Dermis lymphatic vessel endothelial cell (primary cell): Measurements from ENCODE around the gene GSN. TPM values are rescaled to one million over a fixed set of nuclear protein-coding genes. Genes with fewer than 3 reads are reported as not detected.

Experiments
- total RNA-seq: library from RNA; depleted of rRNA; stranded (reverse); fragments of >200 nt; gene quantifications from 2 replicates; pipeline ENCODE4 v1.2.1, GENCODE V29; 2014

The GSN gene
- total RNA-seq: 305 and 426 TPM in 2 replicates

DNA sequence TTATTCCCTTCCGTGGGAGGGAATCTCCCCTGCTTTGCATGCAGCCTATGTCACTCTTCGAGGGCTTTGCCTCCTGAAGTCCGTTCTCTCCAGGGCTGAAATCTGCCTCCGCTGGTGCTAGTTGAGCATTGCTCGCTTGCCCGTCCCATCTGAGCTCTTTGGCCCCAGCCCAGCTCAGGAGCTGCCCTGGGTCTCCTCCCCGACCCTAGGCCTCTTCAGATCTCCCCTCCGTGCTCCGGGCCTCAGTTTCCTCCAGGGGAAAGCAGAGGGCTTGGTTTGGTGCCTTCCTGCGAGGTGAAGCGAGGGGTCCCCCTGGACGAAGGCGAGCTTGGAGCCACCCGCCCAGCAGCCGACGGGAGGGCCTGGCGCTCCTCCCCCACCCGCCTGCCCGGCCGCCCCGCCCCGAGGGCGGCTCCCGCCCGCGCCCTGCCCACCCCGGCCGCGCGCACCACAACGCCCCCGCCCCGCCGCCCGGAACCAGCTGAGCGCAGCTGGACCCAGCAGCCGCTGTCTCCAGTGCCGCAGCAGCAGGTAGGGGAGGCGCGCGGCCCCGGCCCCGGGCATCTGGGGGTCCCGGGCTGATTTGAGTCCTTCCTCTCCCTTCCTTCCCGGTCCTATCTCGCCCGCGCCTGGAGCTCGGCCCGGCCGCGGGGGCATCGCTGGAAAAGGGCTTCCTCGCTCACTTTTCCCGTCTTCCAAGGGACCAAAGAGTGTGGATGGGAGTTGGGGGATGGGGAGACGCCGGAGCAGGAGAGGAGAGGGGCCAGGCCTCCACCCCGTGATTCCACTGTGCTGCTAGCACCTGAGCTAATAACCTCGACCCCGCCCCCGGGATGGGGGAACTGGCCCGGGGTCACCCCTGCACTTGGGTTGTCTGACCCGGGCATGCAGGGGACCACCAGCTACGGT, at the start of gene GSN:
Gene GSN (plus strand): TSS at position 474 of the 909 bp plus-strand sequence. CDS start 33,810 bp downstream, outside the sequence.

DNA sequence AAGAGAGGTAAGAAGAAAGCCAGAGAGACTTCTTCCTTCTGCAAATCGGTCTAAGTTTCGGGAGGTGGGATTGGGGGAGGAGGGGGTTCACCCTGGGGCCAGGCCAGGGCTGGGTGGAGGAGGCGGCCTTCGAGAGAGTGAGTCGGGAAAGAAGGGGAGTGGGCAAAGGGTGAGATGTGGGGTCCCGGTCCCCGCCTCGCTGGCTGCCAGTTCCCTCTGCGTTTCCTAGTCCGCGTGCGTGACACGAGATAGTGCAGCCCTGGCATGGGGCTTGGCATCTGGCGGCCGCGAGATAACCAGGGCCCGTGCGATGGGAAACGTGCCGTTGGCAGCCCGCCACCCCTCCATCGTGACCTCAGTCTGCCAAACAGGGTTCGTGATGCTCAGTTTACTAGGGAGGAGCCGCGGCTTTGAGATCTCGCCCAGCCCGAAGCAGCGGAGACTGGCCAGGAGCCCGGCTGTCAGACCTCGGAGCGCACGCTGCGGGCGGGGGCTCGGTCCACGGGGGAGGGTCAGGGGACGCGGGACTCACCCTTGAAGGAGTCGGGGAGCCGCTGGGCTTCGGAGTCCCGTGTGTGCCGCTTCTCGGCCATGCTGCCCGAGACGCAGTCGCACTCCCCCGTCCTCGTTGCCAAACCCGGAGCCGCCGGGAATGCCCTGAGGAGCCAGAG, 101.8 kb downstream of the GSN start, which contains the start of gene STOM:
Gene STOM (minus strand): TSS at position 656 of the 671 bp plus-strand sequence. CDS start 63 bp downstream, at position 593.

Other genes starting within 250 kb of the GSN start
- 0.98 and 1.1 TPM in 2 replicates for gene C5, start 217.9 kb upstream of the GSN start, total RNA-seq
- gene CNTRL, start 193.2 kb upstream of the GSN start, total RNA-seq: 8.2 and 14.2 TPM in 2 replicates
- 29.4 and 35.2 TPM in 2 replicates for gene RAB14, start 66.3 kb upstream of the GSN start, total RNA-seq
- 227 and 531 TPM in 2 replicates for gene STOM, start 102.1 kb downstream of the GSN start, total RNA-seq
- gene GGTA1, start 231.7 kb downstream of the GSN start, total RNA-seq: 11.1 and 12.1 TPM in 2 replicates